HG02798 (cell line): ENCODE results near the gene PDE4D.

Experiments used
- ATAC-seq: cut with Tn5 transposase; IDR thresholded peaks from one replicate; pipeline ENCODE4 v1.9.1; 2021; ENCODE audit warnings: mild to moderate bottlenecking; ENCODE audit not compliant: unreplicated experiment, poor library complexity

The PDE4D gene

DNA sequence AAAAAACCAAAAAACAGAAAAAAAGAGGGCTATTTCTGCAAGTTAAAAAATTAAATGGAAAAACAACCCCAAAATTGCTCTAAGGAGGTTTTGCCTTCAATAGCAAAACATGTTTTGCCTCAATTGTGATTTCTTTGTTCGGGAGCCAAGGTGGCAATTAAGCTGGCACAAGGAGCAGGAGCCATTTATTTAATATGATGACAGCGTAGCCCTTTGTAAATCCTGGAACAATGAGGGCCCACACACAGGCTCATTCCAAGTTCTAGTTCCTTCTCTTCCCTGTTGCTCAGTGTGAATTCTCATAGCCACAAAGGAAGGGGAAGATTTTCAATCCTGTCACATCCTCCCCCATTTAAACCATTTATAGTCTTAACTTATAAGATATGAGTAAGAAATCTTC is 353.2 kb downstream of the PDE4D start:
- ATAC-seq = no peak

GRCh38 chr5:59538750-59539121 is 354.8 kb downstream of the PDE4D start:
- ATAC-seq = no peak

DNA sequence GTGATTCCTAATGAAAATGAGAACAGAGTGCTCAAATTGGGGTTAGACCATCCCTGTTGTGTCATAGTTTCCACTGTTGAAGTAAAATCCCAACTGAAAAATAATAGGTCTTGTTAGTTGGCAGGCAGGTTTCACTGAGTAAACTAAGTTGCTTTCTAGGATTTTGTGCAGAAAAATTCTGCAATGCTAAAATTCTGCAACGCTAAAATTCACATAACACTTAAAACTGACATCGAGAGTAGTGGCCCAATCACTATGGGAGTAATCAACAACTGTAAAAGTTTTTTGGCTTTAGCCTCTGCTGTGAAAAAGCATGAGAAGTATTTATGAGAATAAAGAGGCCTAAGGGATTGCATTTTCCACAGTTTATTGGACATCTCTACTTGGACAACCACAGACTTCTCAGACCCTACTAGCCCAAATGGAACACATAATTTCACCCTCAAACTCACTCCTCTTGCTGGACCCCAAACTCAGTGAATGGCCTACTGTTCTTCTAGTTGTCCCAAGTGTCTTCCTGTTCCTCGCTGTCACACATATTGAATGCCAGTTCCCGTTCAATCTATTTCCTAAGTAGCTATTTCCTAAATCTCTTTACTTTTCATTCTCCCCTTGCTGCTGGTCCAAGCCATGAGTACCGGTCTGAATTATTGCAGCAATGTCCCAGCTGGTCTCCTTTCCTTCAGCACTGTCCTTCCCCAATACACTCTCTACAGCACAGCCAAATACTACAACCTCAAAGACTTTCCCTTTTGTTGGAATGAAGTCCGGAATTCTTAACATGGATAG is 355.4 kb downstream of the PDE4D start:
- no peak for ATAC-seq

GRCh38 chr5:59536875-59537274 is 356.7 kb downstream of the PDE4D start:
- no peak for ATAC-seq

GRCh38 chr5:59535561-59535960 is 358.0 kb downstream of the PDE4D start:
- ATAC-seq = no peak

DNA sequence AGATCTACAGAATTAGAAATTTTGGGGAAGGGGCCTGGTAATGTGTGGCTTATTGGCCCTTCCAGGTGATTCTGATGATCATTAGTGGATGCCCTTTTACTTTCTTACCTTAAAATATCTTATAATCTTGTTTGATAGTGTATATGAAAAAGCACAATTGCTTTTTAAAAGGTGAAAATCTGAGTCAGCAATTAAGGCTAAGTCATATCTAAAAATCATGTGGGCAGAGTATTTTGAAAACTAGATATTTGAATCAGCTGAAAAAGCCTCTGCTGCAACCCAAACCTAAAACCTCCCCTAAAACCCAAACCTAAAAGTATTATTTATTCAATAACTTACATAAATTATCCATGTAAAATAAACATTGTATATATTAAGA is 359.8 kb downstream of the PDE4D start:
- no peak for ATAC-seq

- no peak for ATAC-seq
These were observed 360.4 kb downstream of the PDE4D start for GRCh38 chr5:59532979-59533729.

- ATAC-seq = no peak
These were observed 364.3 kb downstream of the PDE4D start for GRCh38 chr5:59529239-59529638.

DNA sequence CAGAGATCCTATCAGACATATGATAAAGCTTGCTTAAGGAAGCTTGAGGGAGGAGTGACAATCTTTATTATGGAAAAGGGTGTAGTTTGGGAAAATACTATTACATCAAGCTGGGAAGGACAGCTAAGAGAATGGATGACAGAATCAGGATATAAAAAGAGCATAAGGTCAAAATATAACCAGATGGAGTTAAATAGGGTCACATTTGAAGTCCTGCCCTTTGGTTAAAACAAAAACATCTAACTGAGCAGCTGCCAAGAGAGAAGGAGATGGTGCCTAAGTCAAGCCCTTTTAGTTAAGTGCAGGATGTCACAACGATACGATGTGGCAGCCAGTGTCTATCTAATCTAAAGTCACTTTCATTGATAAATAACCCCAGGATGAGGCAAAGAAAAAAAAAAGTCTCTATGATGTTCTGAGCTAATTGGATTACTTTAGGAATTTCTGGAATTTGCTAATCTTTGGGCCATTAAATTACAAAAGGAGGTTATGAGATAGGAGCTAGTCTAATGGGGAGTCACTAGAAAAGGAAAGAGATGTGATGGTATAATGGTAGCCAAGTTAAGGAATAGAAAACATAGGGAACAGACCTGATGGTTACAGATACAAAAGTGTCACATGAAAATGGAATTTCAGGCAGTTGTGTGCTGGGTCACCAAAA is 365.2 kb downstream of the PDE4D start:
- ATAC-seq = no peak

GRCh38 chr5:59525957-59526356 is 367.6 kb downstream of the PDE4D start:
- ATAC-seq = no peak

DNA sequence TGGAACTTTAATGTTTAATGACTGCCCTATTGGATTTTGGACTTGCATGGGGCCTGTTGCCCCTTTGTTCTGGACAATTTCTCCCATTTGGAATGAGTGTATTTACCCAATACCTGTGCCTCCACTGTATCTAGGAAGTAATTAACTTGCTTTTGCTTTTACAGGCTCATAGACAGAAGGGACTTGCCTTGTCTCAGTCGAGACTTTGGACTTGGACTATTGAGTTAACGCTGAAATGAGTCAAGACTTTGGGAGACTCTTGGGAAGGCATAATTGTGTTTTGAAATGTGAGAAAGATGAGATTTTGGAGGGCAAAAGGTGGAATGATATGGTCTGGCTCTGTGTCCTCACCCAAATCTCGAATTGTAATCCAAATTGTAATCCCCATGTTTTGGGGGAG is 368.2 kb downstream of the PDE4D start:
- no peak for ATAC-seq

DNA sequence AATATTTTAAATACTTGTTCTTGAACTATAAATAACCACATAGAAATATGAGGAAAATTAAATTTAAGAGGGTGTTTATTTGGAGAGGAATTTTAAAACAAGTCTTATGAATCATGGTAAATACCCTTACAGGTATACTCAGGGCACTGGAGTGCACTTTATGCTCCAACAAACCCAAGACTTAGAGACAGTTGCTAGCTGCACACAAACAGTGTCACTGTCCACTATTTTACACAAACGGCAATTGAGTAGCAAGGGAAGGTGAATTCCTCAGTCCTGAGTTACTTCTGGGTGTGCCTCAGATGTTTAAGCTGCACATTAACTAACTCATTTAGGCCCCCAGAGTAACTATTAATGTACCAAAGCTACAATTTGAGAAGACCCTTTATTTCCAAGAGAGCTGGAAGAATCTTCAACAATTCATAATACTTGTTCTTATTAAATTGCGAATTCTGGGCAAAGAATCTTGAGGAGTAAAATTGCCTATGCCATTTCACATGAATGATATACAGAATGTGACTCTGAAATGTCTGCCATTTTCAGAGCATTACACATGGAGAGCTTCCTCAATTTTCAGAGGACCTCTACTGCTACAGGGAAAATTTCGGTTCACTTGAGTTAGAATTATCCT is 371.2 kb downstream of the PDE4D start:
- no peak for ATAC-seq

- no peak for ATAC-seq
These were observed 372.1 kb downstream of the PDE4D start for GRCh38 chr5:59521476-59521875.

- ATAC-seq = no peak
These were observed 374.2 kb downstream of the PDE4D start for GRCh38 chr5:59519338-59519737.

DNA sequence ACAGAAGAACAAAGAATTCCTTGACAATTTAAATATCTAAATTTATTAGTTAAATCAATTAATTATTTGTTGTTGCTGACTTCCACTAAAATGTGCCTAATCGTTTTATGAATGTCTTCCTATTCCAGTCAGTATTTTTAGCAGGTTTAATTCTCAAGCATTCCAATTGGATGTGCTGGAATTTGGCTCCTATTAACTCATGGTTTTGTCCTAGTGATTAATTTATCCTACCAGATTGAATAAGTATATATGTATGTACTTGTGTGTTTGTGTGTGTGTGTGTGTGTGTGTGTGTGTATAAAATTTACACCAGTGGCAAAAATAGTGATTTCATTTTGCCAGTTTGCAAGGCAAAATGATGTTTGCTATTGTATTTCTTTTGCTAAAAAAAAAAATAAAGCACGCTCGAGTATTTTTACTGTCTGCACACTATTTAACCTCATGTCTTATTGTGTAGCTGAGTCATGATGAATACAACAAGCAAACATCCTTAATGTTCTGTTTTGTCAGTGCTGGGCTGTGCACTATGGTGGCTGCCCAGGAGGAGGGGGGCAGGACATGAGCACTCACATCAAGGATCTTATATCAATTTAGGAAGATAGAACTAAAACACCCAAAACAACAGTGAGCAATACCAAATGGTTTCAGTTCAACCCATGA is 375.5 kb downstream of the PDE4D start:
- no peak for ATAC-seq

- ATAC-seq = no peak
These were observed 377.4 kb downstream of the PDE4D start for GRCh38 chr5:59516161-59516560.

DNA sequence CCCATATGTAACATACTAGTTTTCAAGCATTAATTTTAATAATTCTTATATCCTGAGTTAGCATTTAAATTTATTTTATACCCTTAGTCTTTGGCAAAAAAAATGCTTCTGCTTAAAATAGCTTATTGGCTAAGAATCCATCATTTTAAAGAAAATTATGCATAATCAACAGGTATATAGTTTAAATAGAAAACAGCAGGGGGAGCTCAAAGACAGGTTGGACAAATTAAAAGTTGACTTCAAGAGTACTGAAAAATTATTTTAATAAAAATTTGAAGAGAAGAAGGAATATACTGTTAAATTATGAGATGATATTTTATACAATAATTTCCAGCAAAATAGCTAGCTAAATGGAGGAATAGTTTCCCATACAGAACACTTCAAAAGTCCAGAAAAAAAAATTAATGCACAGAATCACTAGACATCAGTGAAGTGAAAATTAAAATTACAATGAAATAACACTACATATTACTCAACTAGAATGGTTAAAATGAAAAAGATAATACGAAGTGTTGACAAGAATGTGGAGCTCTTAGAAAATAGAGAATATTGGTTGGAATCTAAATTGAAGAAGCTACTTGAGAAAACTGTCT is 387.1 kb downstream of the PDE4D start:
- no peak for ATAC-seq

- ATAC-seq = no peak
These were observed 389.5 kb downstream of the PDE4D start for GRCh38 chr5:59504043-59504442.

DNA sequence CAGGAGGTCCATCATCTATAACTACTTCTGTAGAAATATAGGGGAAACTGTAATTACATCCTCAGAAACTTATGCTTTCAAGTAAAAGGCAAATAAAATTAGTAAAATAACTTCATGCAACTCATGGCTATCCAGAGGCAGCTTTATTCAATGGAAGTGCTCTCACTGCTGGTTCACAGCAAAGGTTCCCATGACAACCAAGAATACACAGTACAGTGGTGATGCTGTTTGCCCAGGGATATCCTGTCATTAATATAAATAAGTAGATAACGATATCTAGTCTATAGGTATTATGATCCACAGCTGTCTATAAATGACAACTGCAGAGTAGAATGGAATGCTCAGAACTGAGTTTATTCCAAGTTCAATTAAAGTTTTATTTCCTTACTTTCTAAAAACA is 390.3 kb downstream of the PDE4D start:
- no peak for ATAC-seq

- ATAC-seq = no peak
These were observed 392.2 kb downstream of the PDE4D start for GRCh38 chr5:59501316-59501715.
